GM12872 (cell line): ENCODE data around the gene PALS2.

Source experiments
- TF ChIP-seq, protein P1 (sequence below): IDR thresholded peaks from 3 replicates; pipeline ENCODE4 v1.5.1; 2011; ENCODE audit warnings: low read depth, mild to moderate bottlenecking, low read length, moderate library complexity; ENCODE audit not compliant: insufficient read depth

The PALS2 gene

DNA sequence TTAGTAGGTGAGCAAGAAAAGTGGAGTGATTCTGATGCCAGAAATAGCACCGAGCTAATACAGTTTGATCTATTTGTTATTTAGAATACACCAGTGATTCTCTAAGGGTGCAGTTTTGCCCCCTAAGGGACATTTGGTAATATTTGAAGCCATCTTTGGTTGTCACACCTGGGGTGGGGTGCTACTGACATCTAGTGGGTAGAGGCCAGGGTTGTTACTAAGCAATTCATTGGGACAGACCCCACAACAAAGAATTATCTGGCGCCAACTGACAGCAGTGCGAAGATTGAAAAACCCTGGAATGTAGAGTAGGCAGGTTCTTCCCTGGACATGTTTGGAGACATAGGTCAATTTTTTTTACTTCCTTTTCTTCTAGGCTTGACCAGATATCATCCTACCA lies 14.6 kb downstream of the PALS2 start:
- TF ChIP-seq, protein P1, sequence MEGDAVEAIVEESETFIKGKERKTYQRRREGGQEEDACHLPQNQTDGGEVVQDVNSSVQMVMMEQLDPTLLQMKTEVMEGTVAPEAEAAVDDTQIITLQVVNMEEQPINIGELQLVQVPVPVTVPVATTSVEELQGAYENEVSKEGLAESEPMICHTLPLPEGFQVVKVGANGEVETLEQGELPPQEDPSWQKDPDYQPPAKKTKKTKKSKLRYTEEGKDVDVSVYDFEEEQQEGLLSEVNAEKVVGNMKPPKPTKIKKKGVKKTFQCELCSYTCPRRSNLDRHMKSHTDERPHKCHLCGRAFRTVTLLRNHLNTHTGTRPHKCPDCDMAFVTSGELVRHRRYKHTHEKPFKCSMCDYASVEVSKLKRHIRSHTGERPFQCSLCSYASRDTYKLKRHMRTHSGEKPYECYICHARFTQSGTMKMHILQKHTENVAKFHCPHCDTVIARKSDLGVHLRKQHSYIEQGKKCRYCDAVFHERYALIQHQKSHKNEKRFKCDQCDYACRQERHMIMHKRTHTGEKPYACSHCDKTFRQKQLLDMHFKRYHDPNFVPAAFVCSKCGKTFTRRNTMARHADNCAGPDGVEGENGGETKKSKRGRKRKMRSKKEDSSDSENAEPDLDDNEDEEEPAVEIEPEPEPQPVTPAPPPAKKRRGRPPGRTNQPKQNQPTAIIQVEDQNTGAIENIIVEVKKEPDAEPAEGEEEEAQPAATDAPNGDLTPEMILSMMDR, result peak; percentile 77

DNA sequence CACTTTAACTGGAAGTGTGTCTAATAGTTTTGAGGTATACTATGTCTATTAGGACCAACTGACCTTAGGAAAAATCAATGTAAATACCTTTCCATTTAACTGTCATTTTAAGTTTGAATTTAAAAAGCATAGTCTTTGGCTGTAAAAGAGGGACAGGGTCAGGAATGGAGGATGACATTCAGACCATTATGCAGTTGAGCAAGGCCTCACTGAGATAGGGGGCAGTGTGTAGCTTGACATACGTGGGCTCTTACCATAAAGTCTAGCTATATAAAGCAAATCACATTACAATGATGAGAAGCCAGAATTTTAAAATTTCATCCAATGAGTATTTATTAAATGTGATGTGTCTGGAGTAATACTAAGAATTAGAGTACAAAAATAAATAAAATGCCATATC lies 17.9 kb downstream of the PALS2 start:
- TF ChIP-seq, protein P1, result 0 out of 3 replicates have a peak, but pooled peaks have one; percentile 13

DNA sequence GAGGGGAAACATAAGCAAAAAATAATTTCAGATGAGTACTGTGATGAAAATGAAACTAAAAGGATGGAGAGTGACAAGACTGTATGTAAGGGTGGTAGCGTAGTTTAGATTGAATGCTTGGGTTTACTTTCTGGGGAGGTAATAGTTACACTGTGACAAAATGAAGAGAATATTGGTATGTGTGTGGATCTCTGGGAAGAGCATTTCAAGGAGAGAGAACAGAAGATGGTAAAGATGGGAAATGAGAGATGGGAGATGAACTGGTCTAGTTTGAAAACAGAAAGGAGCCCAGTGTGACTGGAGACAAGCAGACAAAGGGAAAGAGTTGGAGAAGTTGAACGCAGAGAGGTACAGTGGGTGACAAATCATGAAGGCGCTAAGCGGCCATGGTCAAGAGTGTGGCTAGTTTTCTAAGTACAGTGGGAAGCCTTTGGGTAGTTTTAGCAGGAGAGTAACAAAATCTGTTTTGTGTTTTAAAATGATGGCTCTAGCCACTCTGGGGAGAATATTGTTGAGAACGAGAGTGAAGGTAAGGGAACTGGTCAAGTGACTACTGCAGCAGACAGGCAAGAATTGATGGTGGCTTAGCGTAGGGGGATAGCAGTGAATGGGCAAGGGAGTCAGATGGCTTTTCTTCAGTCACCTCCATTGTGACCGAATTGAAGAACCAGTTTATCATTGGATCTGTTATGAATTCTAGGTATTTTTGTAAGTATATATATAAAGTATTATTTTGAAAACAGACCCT lies 22.6 kb downstream of the PALS2 start:
- TF ChIP-seq, protein P1, result no peak

DNA sequence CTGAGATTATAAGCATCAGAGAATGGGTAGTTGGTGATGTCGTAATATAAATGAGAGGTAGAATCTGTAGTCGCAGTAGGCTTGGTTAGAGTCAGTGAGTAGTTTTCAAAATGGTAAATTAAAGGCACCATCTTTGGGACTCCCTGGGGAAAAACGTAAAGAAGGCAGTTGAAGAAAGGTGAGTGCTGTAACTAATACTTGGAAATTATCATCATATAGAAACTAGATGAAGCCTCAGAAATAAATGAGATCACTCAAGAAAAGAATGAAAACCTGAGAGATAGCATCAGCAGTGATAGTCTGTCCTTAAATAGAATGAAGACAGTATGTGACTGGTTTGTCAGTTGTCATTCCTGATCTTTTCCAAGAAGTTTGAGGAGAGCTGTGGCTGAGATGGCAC lies 23.8 kb downstream of the PALS2 start:
- TF ChIP-seq, protein P1, result no peak

DNA sequence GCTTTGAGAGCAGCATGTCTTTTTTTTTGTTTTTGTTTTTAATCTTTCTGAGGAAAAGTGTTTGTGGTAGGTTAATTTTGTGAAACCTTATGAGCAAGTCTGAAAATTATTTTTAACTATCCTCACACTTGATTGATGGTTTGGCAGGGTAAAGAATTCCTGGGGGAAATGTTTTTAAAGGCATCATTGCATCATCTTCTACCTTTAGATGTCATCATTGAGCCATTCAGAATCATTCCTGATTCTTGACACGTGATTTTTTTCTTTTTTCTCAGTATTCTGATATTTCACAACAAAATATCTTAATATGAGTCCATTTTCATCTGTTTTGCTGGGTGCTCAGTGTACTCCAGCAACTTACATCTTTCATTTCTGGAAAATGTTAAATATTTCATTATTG lies 28.3 kb downstream of the PALS2 start:
- TF ChIP-seq, protein P1, result no peak

DNA sequence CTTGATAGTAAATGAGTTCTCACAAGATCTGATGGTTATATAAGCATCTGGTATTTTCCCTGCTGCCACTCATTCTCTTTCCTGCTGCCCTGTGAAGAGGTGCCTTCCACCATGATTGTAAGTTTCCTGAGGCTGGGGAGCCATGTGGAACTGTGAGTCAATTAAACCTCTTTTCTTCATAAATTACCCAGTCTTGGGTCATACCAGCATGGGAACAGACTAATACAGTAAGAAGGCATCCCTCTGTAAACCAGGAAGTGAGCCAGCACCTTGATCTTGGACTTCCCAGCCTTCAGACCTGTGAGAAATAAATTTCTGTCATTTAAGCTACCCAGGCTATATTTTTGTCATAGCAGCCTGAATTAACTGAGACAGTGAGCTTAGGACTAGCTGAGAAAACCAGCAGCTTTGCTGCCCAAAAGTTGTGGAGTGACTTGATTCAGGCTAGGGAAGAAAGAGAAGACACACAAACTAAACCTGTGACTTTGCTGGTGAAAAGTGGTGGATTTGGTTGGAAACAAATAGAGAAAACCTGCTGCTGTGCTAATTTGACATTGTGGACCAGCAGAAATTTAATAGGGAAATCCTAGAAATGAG lies 29.7 kb downstream of the PALS2 start:
- TF ChIP-seq, protein P1, result no peak

DNA sequence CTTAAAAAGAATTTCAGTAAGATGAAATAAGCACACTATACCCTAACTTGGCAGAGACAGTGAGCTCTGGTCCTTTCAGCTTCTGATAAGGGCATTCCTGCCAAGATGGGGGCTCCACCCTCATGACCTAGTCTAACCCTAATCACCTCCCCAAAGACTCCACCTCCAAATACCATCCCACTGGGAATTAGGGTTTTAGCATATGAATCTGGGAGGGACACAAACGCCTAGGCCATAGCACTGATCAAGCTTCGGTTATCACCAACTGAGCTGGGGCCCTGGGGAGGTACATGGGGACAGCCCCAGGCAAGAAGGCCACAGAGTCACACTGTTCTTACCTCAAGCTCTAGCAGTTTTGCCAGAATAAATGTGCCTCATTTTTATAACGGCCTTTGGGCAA lies 31.4 kb downstream of the PALS2 start:
- TF ChIP-seq, protein P1, result no peak
